Neural cell (in vitro differentiated cells): ENCODE results near the gene ARL15. TPM values are rescaled to one million over a fixed set of nuclear protein-coding genes. Genes with fewer than 3 reads are reported as not detected.

Source experiments
- H2AFZ ChIP-seq: fragments of 200-600, 300-800 bp; sonication (generic), shearing (Covaris generic); 2 replicates; pipeline ENCODE4 v1.6.0; 2014; ENCODE audit warnings: low read depth, mild to moderate bottlenecking, antibody characterized with exemption, low read length, moderate library complexity
- H3F3A ChIP-seq: fragments of 200-600 bp; shearing (Covaris generic); 2 replicates; pipeline ENCODE4 v1.6.1; 2016; ENCODE audit warnings: mild to moderate bottlenecking, moderate library complexity, mixed read lengths, antibody characterized with exemption, low read length; ENCODE audit not compliant: insufficient read depth, poor library complexity, severe bottlenecking
- H3K27ac ChIP-seq: fragments of 200-600, 300-800 bp; sonication (generic), shearing (Covaris generic); 2 replicates; pipeline ENCODE4 v1.5.1; 2014; ENCODE audit warnings: mild to moderate bottlenecking, low read length, moderate library complexity
- H3K27me3 ChIP-seq: fragments of 300-800, 200-600 bp; sonication (generic), shearing (Covaris generic); 2 replicates; pipeline ENCODE4 v1.6.0; 2014; ENCODE audit warnings: mild to moderate bottlenecking, low read depth, low read length, moderate library complexity; ENCODE audit not compliant: insufficient read depth
- H3K36me3 ChIP-seq: fragments of 300-800, 200-600 bp; sonication (generic), shearing (Covaris generic); 2 replicates; pipeline ENCODE4 v1.5.1; 2014; ENCODE audit warnings: mild to moderate bottlenecking, antibody characterized with exemption, low read length, moderate library complexity; ENCODE audit not compliant: insufficient read depth
- H3K4me2 ChIP-seq: fragments of 300-800, 200-600 bp; sonication (generic), shearing (Covaris generic); 2 replicates; pipeline ENCODE4 v1.6.0; 2014; ENCODE audit warnings: mild to moderate bottlenecking, low read length
- H3K4me3 ChIP-seq: fragments of 300-800, 200-600 bp; sonication (generic), shearing (Covaris generic); 2 replicates; pipeline ENCODE4 v1.5.1; 2014; ENCODE audit warnings: mild to moderate bottlenecking, low read length, moderate library complexity
- H3K79me2 ChIP-seq: fragments of 200-600 bp; shearing (Covaris generic); replicated peaks from 2 replicates; pipeline ENCODE4 v1.6.0; 2014; ENCODE audit warnings: mild to moderate bottlenecking, low read length, moderate library complexity; ENCODE audit not compliant: insufficient read depth
- H3K9ac ChIP-seq: fragments of 300-800, 200-600 bp; sonication (generic), shearing (Covaris generic); 2 replicates; pipeline ENCODE4 v1.6.1; 2016; ENCODE audit warnings: mild to moderate bottlenecking, low read length, mixed read lengths
- H3K9me2 ChIP-seq: fragments of 200-600 bp; shearing (Covaris generic); 2 replicates; pipeline ENCODE4 v1.6.1; 2016; ENCODE audit warnings: mild to moderate bottlenecking, low read length, mixed read lengths; ENCODE audit not compliant: insufficient read depth
- H3K9me3 ChIP-seq: fragments of 200-600, 300-800 bp; sonication (generic), shearing (Covaris generic); 2 replicates; pipeline ENCODE4 v1.6.1; 2016; ENCODE audit warnings: mild to moderate bottlenecking, mixed run types, low read length, moderate library complexity, mixed read lengths
- H4K20me1 ChIP-seq: fragments of 200-600 bp; shearing (Covaris generic); 2 replicates; pipeline ENCODE4 v1.6.1; 2016; ENCODE audit warnings: mild to moderate bottlenecking, mixed run types; ENCODE audit not compliant: insufficient read depth
- CTCF ChIP-seq: fragments of 450-650 bp; IDR thresholded peaks from 2 replicates; pipeline ENCODE4 v1.5.1; 2014; ENCODE audit warnings: antibody characterized with exemption, mild to moderate bottlenecking, moderate library complexity; ENCODE audit not compliant: poor library complexity, severe bottlenecking
- EP300 ChIP-seq: fragments of 450-650 bp; conservative IDR thresholded peaks from 2 replicates; pipeline ENCODE4 v1.6.1; 2014; ENCODE audit warnings: antibody characterized with exemption, mild to moderate bottlenecking, moderate library complexity; ENCODE audit not compliant: poor library complexity, severe bottlenecking
- EZH2 ChIP-seq: fragments of 200-600, 300-800 bp; shearing (Covaris generic), sonication (generic); IDR thresholded peaks from 2 replicates; pipeline ENCODE4 v1.6.1; 2014; ENCODE audit warnings: antibody characterized with exemption, low read length, borderline replicate concordance, mild to moderate bottlenecking; ENCODE audit not compliant: insufficient read depth, poor library complexity, severe bottlenecking
- MXI1 ChIP-seq: fragments of 450-650 bp; conservative IDR thresholded peaks from 2 replicates; pipeline ENCODE4 v1.6.1; 2014; ENCODE audit warnings: antibody characterized with exemption, mild to moderate bottlenecking; ENCODE audit not compliant: poor library complexity, severe bottlenecking
- POLR2AphosphoS5 ChIP-seq: IDR thresholded peaks from 2 replicates; pipeline ENCODE4 v1.6.1; 2012
- RAD21 ChIP-seq: fragments of 450-650 bp; conservative IDR thresholded peaks from 2 replicates; pipeline ENCODE4 v1.6.1; 2014; ENCODE audit warnings: antibody characterized with exemption, mild to moderate bottlenecking, moderate library complexity
- REST ChIP-seq: IDR thresholded peaks from 2 replicates; pipeline ENCODE4 v1.6.1; 2012; ENCODE audit warnings: borderline replicate concordance
- SMC3 ChIP-seq: fragments of 450-650 bp; conservative IDR thresholded peaks from 2 replicates; pipeline ENCODE4 v1.6.1; 2014; ENCODE audit warnings: antibody characterized with exemption, mild to moderate bottlenecking, moderate library complexity; ENCODE audit not compliant: poor library complexity
- TAF1 ChIP-seq: IDR thresholded peaks from 2 replicates; pipeline ENCODE4 v1.6.1; 2012; ENCODE audit warnings: low read depth
- polyA plus RNA-seq: library from polyadenylated mRNA; depleted of rRNA; stranded (reverse); fragments of >200 nt; gene quantifications from 2 replicates; pipeline ENCODE4 v1.2.3, GENCODE V29; 2014

The ARL15 gene
- polyA plus RNA-seq, 1 donor from 2014 or later = 51.9 TPM

GRCh38 chr5:54278979-54279717, 31.2 kb downstream of the ARL15 start:
- Histone ChIP-seq H3K9ac (no peak overlapping the region), H3K36me3 (no peaks in the 10 kb centered on the region), H3K4me2 (no peak overlapping the region), H4K20me1 (no peaks in the 10 kb centered on the region), H3K9me2 (no peaks in the 10 kb centered on the region), H3K9me3 (no peaks in the 10 kb centered on the region), H3K27me3 (no peaks in the 10 kb centered on the region), H3K4me3 (no peak overlapping the region), H3K27ac (no peak overlapping the region), H3K79me2 (no peaks in the 10 kb centered on the region), H3F3A (no peaks in the 10 kb centered on the region), H2AFZ (no peak overlapping the region)
- TF ChIP-seq RAD21 = no peak
- no peak for TF ChIP-seq SMC3
- no peak for TF ChIP-seq TAF1

- H3K27ac ChIP-seq = no peak overlapping the region
- H2AFZ ChIP-seq = no peak overlapping the region
- H3K4me2 ChIP-seq = no peak overlapping the region
- TF ChIP-seq TAF1 (no peak), RAD21 (no peak), EZH2 (no peak), CTCF (no peak), REST (no peak), SMC3 (no peak), MXI1 (no peak), EP300 (no peak), POLR2AphosphoS5 (no peak)
- H3K36me3 ChIP-seq = no peaks in the 10 kb centered on the region
- no peaks in the 10 kb centered on the region for H3K9me2 ChIP-seq
- no peaks in the 10 kb centered on the region for H3K27me3 ChIP-seq
- H3K4me3 ChIP-seq = no peak overlapping the region
- H3K9me3 ChIP-seq = no peaks in the 10 kb centered on the region
- no peaks in the 10 kb centered on the region for H3F3A ChIP-seq
- no peak overlapping the region for H3K9ac ChIP-seq
- no peaks in the 10 kb centered on the region for H4K20me1 ChIP-seq
- no peaks in the 10 kb centered on the region for H3K79me2 ChIP-seq
These were observed 32.1 kb downstream of the ARL15 start for GRCh38 chr5:54278036-54278830.
